Chondrocyte (in vitro differentiated cells): ENCODE measurements around the gene SCAANT1. TPM values are rescaled to one million over a fixed set of nuclear protein-coding genes. Genes with fewer than 3 reads are reported as not detected.

ENCODE experiments used
- DNase-seq: peaks from one replicate; pipeline ENCODE4 v3.0.0; 2021; ENCODE audit warnings: mixed read lengths, low spot score
- H3K27ac Mint-ChIP-seq: one replicate; pipeline ENCODE4 v1.8.0; 2021; ENCODE audit warnings: mild to moderate bottlenecking, moderate library complexity, mixed read lengths; ENCODE audit not compliant: unreplicated experiment
- H3K27me3 Mint-ChIP-seq: 2 replicates; pipeline ENCODE4 v1.8.0; 2021; ENCODE audit warnings: low read depth, mixed read lengths
- H3K36me3 Mint-ChIP-seq: 2 replicates; pipeline ENCODE4 v1.8.0; 2021; ENCODE audit warnings: low read depth, mixed read lengths
- H3K4me1 Mint-ChIP-seq: 2 replicates; pipeline ENCODE4 v1.8.0; 2021; ENCODE audit warnings: low read depth, mild to moderate bottlenecking, mixed read lengths
- H3K4me3 Mint-ChIP-seq: one replicate; pipeline ENCODE4 v1.8.0; 2021; ENCODE audit warnings: mild to moderate bottlenecking, moderate library complexity, mixed read lengths; ENCODE audit not compliant: unreplicated experiment
- H3K9me3 Mint-ChIP-seq: 2 replicates; pipeline ENCODE4 v1.8.0; 2021; ENCODE audit warnings: low read depth, mixed read lengths
- CTCF ChIP-seq: fragments of 200-600 bp; sonication (generic); IDR thresholded peaks from 2 replicates; pipeline ENCODE4 v1.5.0; 2021; ENCODE audit warnings: antibody characterized with exemption, mild to moderate bottlenecking, moderate library complexity
- total RNA-seq: library from RNA; stranded (reverse); gene quantifications from 3 replicates; pipeline ENCODE4 v1.2.1, GENCODE V29; 2021

The SCAANT1 gene
- total RNA-seq, 1 donor from 2014 or later, result not detected

- H3K36me3 Mint-ChIP-seq, result peaks cover 2% of the 10 kb centered on the region
- H3K27ac Mint-ChIP-seq, result no peak overlapping the region
- H3K27me3 Mint-ChIP-seq, result no peaks in the 10 kb centered on the region
- H3K4me3 Mint-ChIP-seq, result no peak overlapping the region
- peaks cover 37% of the 10 kb centered on the region for H3K4me1 Mint-ChIP-seq
- no peaks in the 10 kb centered on the region for H3K9me3 Mint-ChIP-seq
- TF ChIP-seq CTCF, result no peak
- DNase-seq, result no peak
Observed at GRCh38 chr3:63942528-63942927, 30.3 kb upstream of the SCAANT1 start.

GRCh38 chr3:63940389-63940757, 28.2 kb upstream of the SCAANT1 start:
- Mint-ChIP-seq H3K4me1 (peaks cover 22% of the 10 kb centered on the region), H3K27me3 (no peaks in the 10 kb centered on the region), H3K27ac (no peak overlapping the region), H3K9me3 (no peaks in the 10 kb centered on the region), H3K4me3 (no peak overlapping the region), H3K36me3 (peaks cover 2% of the 10 kb centered on the region)
- TF ChIP-seq CTCF, result no peak
- no peak for DNase-seq

GRCh38 chr3:63937661-63938651, 25.8 kb upstream of the SCAANT1 start:
- H3K4me3 Mint-ChIP-seq, result no peak overlapping the region
- TF ChIP-seq CTCF, result no peak
- H3K27me3 Mint-ChIP-seq, result no peaks in the 10 kb centered on the region
- no peak for DNase-seq
- no peaks in the 10 kb centered on the region for H3K9me3 Mint-ChIP-seq
- no peak overlapping the region for H3K27ac Mint-ChIP-seq
- peaks cover 2% of the 10 kb centered on the region for H3K36me3 Mint-ChIP-seq
- H3K4me1 Mint-ChIP-seq, result peaks cover 32% of the 10 kb centered on the region

- H3K36me3 Mint-ChIP-seq, result peaks cover 2% of the 10 kb centered on the region
- H3K27me3 Mint-ChIP-seq, result no peaks in the 10 kb centered on the region
- H3K4me1 Mint-ChIP-seq, result peaks cover 37% of the 10 kb centered on the region
- no peak for DNase-seq
- H3K27ac Mint-ChIP-seq, result no peak overlapping the region
- TF ChIP-seq CTCF, result no peak
- no peaks in the 10 kb centered on the region for H3K9me3 Mint-ChIP-seq
- H3K4me3 Mint-ChIP-seq, result no peak overlapping the region
Observed at GRCh38 chr3:63936925-63937324, 24.7 kb upstream of the SCAANT1 start.

- Mint-ChIP-seq H3K27ac (peak overlapping the region; percentile 39), H3K27me3 (no peaks in the 10 kb centered on the region)
- TF ChIP-seq CTCF, result no peak
Observed at GRCh38 chr3:63934041-63934866, 22.1 kb upstream of the SCAANT1 start.

More at GRCh38 chr3:63934041-63934866, 22.1 kb upstream of the SCAANT1 start:
- DNase-seq, result no peak
- Mint-ChIP-seq H3K36me3 (peaks cover 2% of the 10 kb centered on the region), H3K4me3 (no peak overlapping the region), H3K9me3 (no peaks in the 10 kb centered on the region), H3K4me1 (peaks cover 37% of the 10 kb centered on the region)
